Left renal cortex interstitium (tissue), 4 donors: Measurements from ENCODE around the gene PDLIM4. TPM values are rescaled to one million over a fixed set of nuclear protein-coding genes. Genes with fewer than 3 reads are reported as not detected.

ENCODE experiments used
- DNase-seq, 4 donors: peaks; one replicate each; pipeline ENCODE4 v3.0.0-alpha.2; 2013; ENCODE audit warnings: low read depth in 4 of 4, low spot score in 2 of 4, missing footprints in 1 of 4
- polyA plus RNA-seq, 4 donors: library from polyadenylated mRNA; unstranded; fragments of 120-200 nt; gene quantifications; one replicate each; pipeline ENCODE4 v1.2.1, GENCODE V29; 2013; ENCODE audit not compliant: insufficient read length in 4 of 4

The PDLIM4 gene
- polyA plus RNA-seq, 4 donors = 12.5 to 21.7 (median 16.3) TPM

GRCh38 chr5:132227235-132227484 lies 30.3 kb upstream of the PDLIM4 start:
- DNase-seq = no peak

GRCh38 chr5:132227485-132228240 lies 29.8 kb upstream of the PDLIM4 start, which contains the start of gene P4HA2:
Gene P4HA2 (minus strand): TSS chr5:132227853. CDS start chr5:132218626, 9,227 bp downstream.
- DNase-seq = peak in 2 of 4 donors; percentile 50 to 55

- DNase-seq = no peak
Observed at GRCh38 chr5:132228241-132229035, 29.1 kb upstream of the PDLIM4 start.

DNA sequence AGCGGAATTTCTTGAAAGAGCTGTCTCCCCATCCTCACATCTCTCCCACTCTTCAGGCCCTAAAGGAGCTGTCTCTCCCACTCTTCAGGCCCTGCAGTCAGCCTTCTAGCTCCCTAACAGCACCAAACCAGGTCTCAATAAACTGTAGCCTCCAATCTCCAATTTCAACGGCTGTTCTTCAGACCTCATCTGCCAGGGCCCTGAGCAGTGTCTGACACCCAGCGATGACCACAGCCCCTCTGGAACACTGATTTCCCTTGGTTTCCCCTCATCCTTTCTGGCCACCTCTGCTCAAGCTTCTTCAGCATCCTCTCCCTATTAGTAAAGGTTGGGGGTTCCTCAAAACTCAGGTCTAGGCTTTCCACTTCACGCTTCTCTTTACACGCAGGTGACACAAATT lies 28.3 kb upstream of the PDLIM4 start:
- DNase-seq = no peak

GRCh38 chr5:132230871-132231270 lies 26.6 kb upstream of the PDLIM4 start:
- DNase-seq = no peak

- no peak for DNase-seq
Observed at GRCh38 chr5:132232465-132232864, 25.0 kb upstream of the PDLIM4 start.

GRCh38 chr5:132233081-132233480 lies 24.4 kb upstream of the PDLIM4 start:
- DNase-seq = no peak

GRCh38 chr5:132233811-132234683 lies 23.4 kb upstream of the PDLIM4 start:
- DNase-seq = no peak

- no peak for DNase-seq
Observed at GRCh38 chr5:132234684-132235062, 22.8 kb upstream of the PDLIM4 start.

DNA sequence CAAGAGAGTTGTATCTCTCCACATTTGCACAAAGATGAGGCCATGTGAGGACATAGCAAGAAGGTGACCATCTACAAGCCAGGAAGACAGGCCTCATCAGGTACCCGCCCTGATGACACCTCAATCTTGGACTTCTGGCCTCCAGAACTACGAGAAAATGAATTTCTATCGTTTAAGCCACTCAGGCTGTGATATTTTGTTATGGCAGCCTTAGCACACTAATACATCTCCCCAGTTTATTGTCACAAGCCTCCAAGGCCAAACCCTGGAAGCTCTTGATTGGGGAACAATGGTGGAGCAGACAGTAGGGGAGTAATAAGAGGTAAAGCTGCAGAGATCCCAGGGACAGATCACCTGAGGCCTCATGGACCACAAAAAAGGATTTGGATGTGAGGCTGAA lies 22.2 kb upstream of the PDLIM4 start:
- no peak for DNase-seq

- no peak for DNase-seq
Observed at GRCh38 chr5:132237141-132237540, 20.4 kb upstream of the PDLIM4 start.

- no peak for DNase-seq
Observed at GRCh38 chr5:132237670-132238069, 19.8 kb upstream of the PDLIM4 start.

- no peak for DNase-seq
Observed at GRCh38 chr5:132238169-132238744, 19.2 kb upstream of the PDLIM4 start.

DNA sequence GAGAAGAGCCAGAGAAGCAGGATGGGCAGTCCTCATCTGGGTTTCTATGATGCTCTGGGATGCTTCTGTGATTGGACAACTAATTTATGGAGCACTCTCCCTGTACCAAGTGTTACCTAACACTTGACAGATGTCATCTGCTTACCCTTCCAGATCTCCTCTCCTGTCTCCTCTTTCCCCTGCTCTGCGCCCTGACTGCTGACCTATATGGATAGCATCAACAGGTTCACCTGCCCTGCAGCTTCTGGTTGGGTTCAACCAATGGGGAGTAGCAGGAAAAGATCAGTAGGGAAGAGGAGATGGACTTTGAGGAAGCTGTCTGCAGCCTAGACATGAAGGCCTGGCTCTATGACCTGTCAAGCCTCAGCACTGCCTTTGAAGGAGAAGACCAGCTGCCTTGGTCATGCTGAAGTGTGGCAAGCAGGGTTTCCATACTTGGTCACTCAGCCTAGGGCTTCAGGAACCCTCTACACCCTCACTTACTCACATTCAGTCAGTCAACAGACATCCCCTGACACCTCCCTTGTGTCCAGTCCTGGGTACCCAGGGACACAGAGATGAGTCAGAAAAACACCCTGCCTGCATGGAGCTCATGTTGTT lies 18.5 kb upstream of the PDLIM4 start:
- DNase-seq = no peak

DNA sequence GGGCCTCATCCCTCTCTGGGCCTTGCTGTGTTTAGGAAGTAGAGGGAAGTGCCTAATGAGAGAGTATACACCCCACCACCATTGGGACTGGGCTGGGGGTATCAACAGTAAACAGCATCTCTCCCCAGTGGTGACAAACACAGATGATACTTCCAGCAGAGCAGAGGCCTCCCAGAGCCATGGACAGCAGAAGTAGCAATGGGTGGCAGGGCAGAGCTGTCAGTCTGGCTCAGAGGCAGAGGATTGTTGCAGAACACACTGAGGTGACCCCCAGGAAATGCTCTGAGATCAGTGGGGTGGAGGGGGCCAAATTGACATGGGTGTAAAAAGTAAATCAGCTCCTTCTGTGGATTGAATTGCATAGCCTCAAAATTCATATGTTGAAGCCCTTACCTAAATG lies 17.7 kb upstream of the PDLIM4 start:
- no peak for DNase-seq

GRCh38 chr5:132243366-132243977 lies 14.0 kb upstream of the PDLIM4 start:
- no peak for DNase-seq

DNA sequence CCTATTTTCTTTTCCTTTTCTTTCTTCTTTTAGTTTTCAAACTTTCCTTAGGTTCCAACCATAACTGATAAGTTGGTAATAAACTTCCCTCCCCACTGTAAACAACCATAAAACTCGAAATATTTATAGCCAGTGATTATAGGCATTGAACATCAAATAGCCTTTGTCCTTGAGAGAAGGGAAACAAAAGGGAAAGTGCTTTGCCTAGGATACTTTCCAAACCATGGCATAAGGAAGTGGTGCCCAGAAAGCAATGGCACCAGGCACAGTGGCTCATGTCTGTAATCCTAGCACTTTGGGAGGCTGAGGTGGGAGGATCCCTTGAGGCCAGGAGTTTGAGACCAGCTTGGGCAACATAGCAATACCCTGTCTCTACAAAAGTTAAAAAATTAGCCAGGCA lies 11.9 kb upstream of the PDLIM4 start:
- DNase-seq = no peak

GRCh38 chr5:132246806-132247205 lies 10.7 kb upstream of the PDLIM4 start:
- DNase-seq = no peak

GRCh38 chr5:132250547-132250946 lies 6.9 kb upstream of the PDLIM4 start:
- DNase-seq = no peak

GRCh38 chr5:132251220-132251725 lies 6.2 kb upstream of the PDLIM4 start:
- no peak for DNase-seq
